GM19238 (cell line): ENCODE results near the gene PLXDC1.

Experiments used
- DNase-seq: peaks from one replicate; pipeline ENCODE4 v3.0.0; 2011; ENCODE audit warnings: low spot score; ENCODE audit not compliant: insufficient read length

The PLXDC1 gene

GRCh38 chr17:39016193-39017153 is 135.0 kb downstream of the PLXDC1 start:
- no peak for DNase-seq

- DNase-seq: no peak
Observed at GRCh38 chr17:39015546-39015935, 135.9 kb downstream of the PLXDC1 start.

GRCh38 chr17:39014795-39015545 is 136.5 kb downstream of the PLXDC1 start:
- no peak for DNase-seq

GRCh38 chr17:39014044-39014794 is 137.2 kb downstream of the PLXDC1 start:
- no peak for DNase-seq
